HepG2 (cell line): ENCODE measurements around the gene CREB1. TPM values are rescaled to one million over a fixed set of nuclear protein-coding genes. Genes with fewer than 3 reads are reported as not detected.
A peak's percentile ranks its signal among the peaks of the same experiment; 100 is the strongest.

Experiments
- ADNP ChIP-seq: sonication (generic); formaldehyde crosslinking; IDR thresholded peaks from 2 replicates; pipeline ENCODE4 v1.4.0; 2020; ENCODE audit warnings: missing genetic modification reagents
- CENPT ChIP-seq: sonication (generic); formaldehyde crosslinking; IDR thresholded peaks from 2 replicates; pipeline ENCODE4 v1.8.0; 2022; ENCODE audit warnings: low read depth, mild to moderate bottlenecking, moderate library complexity, missing genetic modification reagents
- FOSL2 ChIP-seq: sonication (generic); formaldehyde crosslinking; IDR thresholded peaks from 2 replicates; pipeline ENCODE4 v1.4.0; 2020; ENCODE audit warnings: missing genetic modification reagents
- GATAD2A ChIP-seq: IDR thresholded peaks from 2 replicates; pipeline ENCODE4 v1.6.1; 2016
- GTF2F1 ChIP-seq: fragments of 150-350 bp; IDR thresholded peaks from 2 replicates; pipeline ENCODE4 v1.6.1; 2014; ENCODE audit warnings: low read length
- GTF3A ChIP-seq: sonication (generic); formaldehyde crosslinking; conservative IDR thresholded peaks from 2 replicates; pipeline ENCODE4 v1.4.0; 2020; ENCODE audit warnings: mild to moderate bottlenecking, missing genetic modification reagents
- IRF1 ChIP-seq: sonication (generic); formaldehyde crosslinking; IDR thresholded peaks from 2 replicates; pipeline ENCODE4 v1.4.0; 2020; ENCODE audit warnings: low read depth, mild to moderate bottlenecking, missing genetic modification reagents
- NFATC3 ChIP-seq: sonication (generic); formaldehyde crosslinking; IDR thresholded peaks from 2 replicates; pipeline ENCODE4 v1.5.1; 2020; ENCODE audit warnings: mild to moderate bottlenecking, missing genetic modification reagents
- NFYC ChIP-seq: IDR thresholded peaks from 2 replicates; pipeline ENCODE4 v1.6.1; 2016; ENCODE audit warnings: missing genetic modification reagents, missing compliant biosample characterization
- NKX3-1 ChIP-seq: sonication (generic); formaldehyde crosslinking; IDR thresholded peaks from 2 replicates; pipeline ENCODE4 v1.5.0; 2020; ENCODE audit warnings: missing genetic modification reagents
- SAP130 ChIP-seq: IDR thresholded peaks from 2 replicates; pipeline ENCODE4 v1.6.1; 2016; ENCODE audit warnings: low read depth
- SKIL ChIP-seq: sonication (generic); formaldehyde crosslinking; IDR thresholded peaks from 2 replicates; pipeline ENCODE4 v1.8.0; 2022; ENCODE audit warnings: missing genetic modification reagents, mild to moderate bottlenecking, moderate library complexity, borderline replicate concordance
- TBX2 ChIP-seq: sonication (generic); formaldehyde crosslinking; IDR thresholded peaks from 2 replicates; pipeline ENCODE4 v1.5.0; 2020; ENCODE audit warnings: missing genetic modification reagents, mild to moderate bottlenecking, borderline replicate concordance
- TERF1 ChIP-seq: sonication (generic); formaldehyde crosslinking; IDR thresholded peaks from 2 replicates; pipeline ENCODE4 v1.8.0; 2022; ENCODE audit warnings: mild to moderate bottlenecking, missing genetic modification reagents, moderate library complexity
- TP53 ChIP-seq: sonication (generic); formaldehyde crosslinking; conservative IDR thresholded peaks from 2 replicates; pipeline ENCODE4 v1.4.0; 2020; ENCODE audit warnings: missing genetic modification reagents
- ZNF232 ChIP-seq: sonication (generic); formaldehyde crosslinking; IDR thresholded peaks from 2 replicates; pipeline ENCODE4 v1.4.0; 2020; ENCODE audit warnings: missing genetic modification reagents, borderline replicate concordance
- ZNF382 ChIP-seq: sonication (generic); formaldehyde crosslinking; IDR thresholded peaks from 2 replicates; pipeline ENCODE4 v1.5.0; 2020; ENCODE audit warnings: missing genetic modification reagents, mild to moderate bottlenecking, borderline replicate concordance
- ZNF639 ChIP-seq: conservative IDR thresholded peaks from 2 replicates; pipeline ENCODE4 v1.6.1; 2018; ENCODE audit warnings: missing genetic modification reagents
- ZNF674 ChIP-seq: sonication (generic); formaldehyde crosslinking; IDR thresholded peaks from 2 replicates; pipeline ENCODE4 v1.5.0; 2020; ENCODE audit warnings: low read depth, mild to moderate bottlenecking, missing genetic modification reagents
- ZSCAN20 ChIP-seq: sonication (generic); formaldehyde crosslinking; IDR thresholded peaks from 2 replicates; pipeline ENCODE4 v1.4.0; 2020; ENCODE audit warnings: missing genetic modification reagents, mild to moderate bottlenecking, borderline replicate concordance
- polyA plus RNA-seq, 8 experiments: library from polyadenylated mRNA; depleted of rRNA in 3 of 8; stranded (reverse) in 7 of 8; unstranded in 1 of 8; fragments of >200 nt; fragmentation: Illumina TruSeq in 4 of 8; extraction: Trizol in 4 of 8; gene quantifications; 2 replicates each; pipeline versions ENCODE4 v1.2.1 to v1.2.3, GENCODE V29; 2011 to 2016; ENCODE audit warnings: low read depth in 4 of 8, missing spikeins in 1 of 8, mixed read lengths in 1 of 8; ENCODE audit not compliant: insufficient read depth in 1 of 8
- total RNA-seq, 5 experiments: library from RNA; depleted of rRNA; stranded (reverse); fragments of >200 nt; fragmentation: Illumina TruSeq; extraction: Trizol; gene quantifications; 2 replicates each; pipeline ENCODE4 v1.2.3, GENCODE V29; 2016; ENCODE audit warnings: low read depth in 1 of 5

CREB1 gene
- total and polyA plus RNA-seq, 2 of the 13 experiments (the other 11 are each of a cell fraction or from before 2014, with no cell fraction given): 51.8 to 51.9 TPM

GRCh38 chr2:207529330-207530159 lies at the start of gene CREB1 (continued):
- TF ChIP-seq ZNF382 (CRISPR knock-in tag) (no peak), FOSL2 (CRISPR knock-in tag) (no peak; the same call in 1 of the 2 replicates), GATAD2A (CRISPR knock-in tag) (0 out of 2 replicates have a peak, but pooled peaks have one; percentile 9), GTF3A (CRISPR knock-in tag) (0 out of 2 replicates have a peak, but pooled peaks have one; percentile 84), SKIL (CRISPR knock-in tag) (peak; percentile 72; the same call in 1 of the 2 replicates), ZNF639 (CRISPR knock-in tag) (no peak; the same call in 1 of the 2 replicates), GTF2F1 (no peak; the same call in 1 of the 2 replicates), SAP130 (CRISPR knock-in tag) (peak; percentile 83), ADNP (CRISPR knock-in tag) (no peak), ZNF674 (CRISPR knock-in tag) (peak; percentile 96; the same call in 1 of the 2 replicates), NFATC3 (CRISPR knock-in tag) (no peak; the same call in 1 of the 2 replicates), CENPT (CRISPR knock-in tag) (no peak), ZNF232 (CRISPR knock-in tag) (peak; percentile 23; the same call in 1 of the 2 replicates), TBX2 (CRISPR knock-in tag) (peak; percentile 68), NFYC (CRISPR knock-in tag) (no peak; the same call in 1 of the 2 replicates), IRF1 (CRISPR knock-in tag) (no peak), TERF1 (CRISPR knock-in tag) (no peak), ZSCAN20 (peak; percentile 81; the same call in 1 of the 2 replicates), NKX3-1 (CRISPR knock-in tag) (peak; percentile 45; the same call in 1 of the 2 replicates), TP53 (no peak)
